ENCODE results near the gene GGT5.
"Not testable (repeated sequence)": the region's sequence is repeated elsewhere in the genome, so short reads cannot be mapped to it uniquely, and the experiment has no call there.

GGT5 gene

GRCh38 chr22:24201681-24202614 lies 42.9 kb downstream of the GGT5 start:
- no peak for DNase-seq

GRCh38 chr22:24200619-24201212 lies 44.2 kb downstream of the GGT5 start:
- no peak for DNase-seq

DNA sequence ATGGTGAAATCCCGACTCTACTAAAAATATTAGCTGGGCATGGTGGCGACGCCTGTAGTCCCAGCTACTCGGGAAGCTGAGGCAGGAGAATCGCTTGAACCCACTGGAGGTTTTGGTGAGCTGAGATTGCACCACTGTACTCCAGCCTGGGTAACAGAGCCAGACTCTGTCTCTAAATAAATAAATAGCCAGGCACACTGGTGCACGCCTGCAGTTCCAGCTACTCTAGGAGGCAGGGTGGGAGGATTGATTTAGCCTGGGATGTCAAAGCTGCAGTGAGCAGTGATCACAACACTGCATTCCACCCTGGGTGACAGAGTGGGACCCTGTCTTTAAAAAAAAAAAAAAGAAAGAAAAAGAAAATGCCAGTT lies 46.2 kb downstream of the GGT5 start:
- no peak for DNase-seq

DNA sequence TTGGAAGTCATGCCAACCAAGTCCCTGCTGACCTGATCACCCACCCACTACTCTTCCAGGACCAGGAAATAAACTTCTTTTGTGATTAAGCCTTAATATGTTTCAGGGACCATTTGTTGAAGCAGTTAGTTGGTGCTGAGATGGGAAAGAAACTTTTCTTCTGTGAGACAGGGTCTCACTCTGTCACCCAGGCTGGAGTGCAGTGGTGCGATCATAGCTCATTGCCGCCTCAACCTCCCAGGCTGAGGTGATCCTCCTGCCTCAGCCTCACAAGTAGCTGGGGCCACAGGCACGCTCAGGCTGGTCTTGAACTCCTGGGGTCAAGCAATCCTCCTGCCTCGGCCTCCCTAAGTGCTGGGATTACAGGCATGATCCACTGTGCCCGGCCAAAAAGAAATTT lies 53.0 kb downstream of the GGT5 start:
- no peak for DNase-seq

DNA sequence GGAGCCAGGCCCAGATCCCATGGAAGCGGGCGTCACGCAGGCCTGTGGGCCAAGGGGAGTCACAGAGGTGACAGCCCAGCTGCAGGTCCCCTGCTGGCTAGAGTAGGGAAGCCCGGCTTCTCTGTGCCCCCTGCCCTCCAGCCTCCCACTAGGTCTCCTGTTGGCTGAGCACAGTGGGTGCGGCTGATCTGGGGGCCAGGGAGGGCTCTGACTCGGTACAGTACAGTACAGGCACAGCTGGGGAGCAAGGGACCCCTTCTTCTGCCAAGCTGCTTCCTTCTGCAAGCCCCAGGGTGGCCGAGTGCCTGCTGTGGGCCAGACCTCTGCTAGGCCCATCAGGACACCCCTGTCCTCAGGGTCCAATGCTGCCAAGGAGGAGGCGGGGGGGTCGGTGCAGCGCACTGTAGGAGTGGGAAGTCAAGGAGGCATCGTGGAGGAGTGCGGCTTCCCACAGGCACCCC lies 53.5 kb downstream of the GGT5 start:
- DNase-seq = no peak

DNA sequence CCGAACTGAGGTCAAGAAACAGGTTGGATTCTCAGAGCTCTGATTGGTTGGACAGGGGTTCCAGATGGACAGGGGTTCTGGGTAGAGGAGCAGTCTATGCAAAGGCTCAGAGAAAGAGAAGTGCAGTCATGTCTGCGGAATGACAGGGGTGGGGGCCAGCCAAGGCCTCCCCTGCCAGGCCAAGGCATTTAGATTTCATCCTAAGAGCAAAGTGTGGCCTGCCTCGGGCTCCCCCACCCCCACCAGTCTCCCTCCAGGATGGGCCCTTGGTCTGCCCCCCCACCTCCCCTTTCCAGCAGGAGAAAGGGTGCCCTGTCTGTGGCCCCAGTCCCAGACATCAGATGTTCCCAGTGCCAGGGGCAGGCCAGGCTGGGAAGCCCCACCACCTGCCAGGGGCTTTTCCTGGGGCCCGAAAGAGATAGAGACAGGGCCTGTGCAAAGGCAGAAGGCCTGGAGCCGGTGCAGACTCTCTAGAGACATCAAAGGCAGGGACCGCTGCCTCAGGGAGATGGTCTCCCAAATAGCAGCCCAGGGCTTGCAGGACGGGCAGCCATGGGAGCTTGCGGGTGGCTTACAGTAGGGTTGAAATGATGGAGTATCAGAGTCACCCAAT lies 54.2 kb downstream of the GGT5 start:
- no peak for DNase-seq

DNA sequence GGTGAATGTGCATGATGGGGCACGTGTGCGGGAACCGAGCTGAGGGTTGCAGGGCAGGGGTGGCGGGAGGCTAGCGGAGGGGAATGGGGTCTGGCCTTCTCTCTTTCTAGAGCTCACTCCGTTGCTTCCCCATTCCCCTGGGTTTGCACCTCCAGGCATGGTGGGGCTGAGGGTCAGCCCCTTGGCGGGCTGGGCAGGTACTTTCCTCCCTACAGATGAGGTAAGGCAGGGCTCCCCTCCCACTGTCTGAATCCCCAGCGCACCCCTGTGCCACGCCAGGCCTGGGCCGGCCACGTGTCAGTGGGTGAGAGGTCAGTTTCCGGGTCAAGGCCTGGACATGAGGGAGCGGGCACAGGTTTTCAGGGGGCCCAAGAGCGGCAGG lies 54.7 kb downstream of the GGT5 start:
- DNase-seq = no peak

- DNase-seq = peak; percentile 56
These were observed 55.4 kb downstream of the GGT5 start for GRCh38 chr22:24189249-24190158.

DNA sequence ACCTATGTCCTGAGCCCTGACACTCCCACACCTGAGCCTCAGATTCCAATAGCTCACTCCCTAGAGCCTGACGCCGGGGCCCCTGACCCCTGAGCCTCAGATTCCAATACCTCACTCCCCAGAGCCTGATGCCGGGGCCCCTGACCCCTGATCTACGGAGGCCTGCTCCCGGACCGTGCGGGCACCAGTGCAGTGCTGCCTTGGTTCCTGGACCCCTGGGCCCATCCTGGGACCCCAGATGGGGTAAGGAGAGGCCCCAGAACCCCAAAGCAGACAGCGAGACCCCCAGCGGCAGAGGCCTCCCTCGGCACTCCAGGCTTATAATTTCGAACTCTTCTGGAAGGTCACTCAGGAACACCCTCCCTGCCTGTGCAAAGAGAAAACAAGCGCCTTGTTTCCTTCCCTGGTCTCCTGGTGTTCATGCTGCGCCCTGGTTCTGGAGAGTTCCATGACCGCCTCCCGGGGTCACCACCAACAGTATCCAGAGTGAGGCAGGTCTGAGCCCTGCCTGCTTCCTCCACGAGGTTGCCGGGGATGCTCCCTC lies 56.1 kb downstream of the GGT5 start:
- no peak for DNase-seq

GRCh38 chr22:24187731-24188644 lies 56.9 kb downstream of the GGT5 start:
- peak; percentile 10 for DNase-seq

GRCh38 chr22:24186892-24187670 lies 57.8 kb downstream of the GGT5 start:
- no peak for DNase-seq

- no peak for DNase-seq
These were observed 58.5 kb downstream of the GGT5 start for GRCh38 chr22:24186352-24186740.

DNA sequence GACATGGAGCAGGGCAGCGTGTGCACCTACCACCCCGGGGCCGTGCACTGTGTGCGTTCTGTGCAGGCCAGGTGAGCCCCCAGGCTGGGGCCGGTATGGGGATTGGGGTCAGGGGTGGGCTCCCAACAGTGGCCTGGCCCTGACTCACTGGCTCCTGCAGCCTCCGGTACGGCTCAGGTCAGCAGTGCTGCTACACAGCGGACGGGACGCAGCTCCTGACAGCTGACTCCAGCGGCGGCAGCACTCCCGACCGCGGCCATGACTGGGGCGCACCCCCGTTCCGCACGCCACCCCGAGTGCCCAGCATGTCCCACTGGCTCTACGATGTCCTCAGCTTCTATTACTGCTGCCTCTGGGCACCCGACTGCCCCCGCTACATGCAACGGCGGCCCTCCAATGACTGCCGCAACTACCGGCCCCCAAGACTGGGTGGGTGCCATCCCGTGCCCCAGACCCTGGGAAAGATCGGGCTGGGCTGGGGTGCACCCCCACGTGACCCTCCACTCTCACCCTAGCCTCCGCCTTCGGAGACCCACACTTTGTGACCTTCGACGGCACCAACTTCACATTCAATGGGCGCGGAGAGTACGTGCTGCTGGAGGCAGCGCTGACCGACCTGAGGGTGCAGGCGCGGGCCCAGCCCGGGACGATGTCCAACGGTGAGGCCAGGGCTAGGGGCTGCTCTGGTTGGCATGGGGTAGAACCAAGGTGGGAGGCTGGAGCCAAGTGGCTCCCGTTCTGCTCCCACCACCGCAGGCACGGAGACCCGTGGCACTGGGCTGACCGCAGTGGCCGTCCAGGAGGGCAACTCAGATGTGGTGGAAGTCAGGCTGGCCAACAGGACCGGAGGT lies 59.2 kb downstream of the GGT5 start:
- no peak for DNase-seq

DNA sequence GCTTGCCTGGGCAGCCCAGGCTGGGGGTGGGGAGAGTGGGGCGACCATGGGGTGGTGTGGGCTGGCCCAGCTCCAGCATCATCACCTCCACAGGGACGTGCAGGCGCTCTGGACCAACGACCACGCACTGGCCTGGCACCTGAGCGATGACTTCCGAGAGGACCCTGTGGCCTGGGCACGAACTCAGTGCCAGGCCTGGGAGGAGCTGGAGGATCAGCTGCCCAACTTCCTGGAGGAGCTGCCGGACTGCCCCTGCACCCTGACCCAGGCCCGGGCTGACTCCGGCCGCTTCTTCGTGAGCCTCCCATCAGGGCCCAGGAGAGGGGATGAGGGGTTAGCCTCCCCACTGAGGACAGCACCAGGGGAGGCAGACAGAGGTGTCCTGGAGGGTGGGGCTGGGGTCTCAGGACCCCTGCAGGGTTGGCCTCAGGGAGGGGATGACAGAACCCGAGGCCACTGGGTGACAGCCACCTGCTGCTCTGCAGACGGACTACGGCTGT lies 59.8 kb downstream of the GGT5 start:
- no peak for DNase-seq

DNA sequence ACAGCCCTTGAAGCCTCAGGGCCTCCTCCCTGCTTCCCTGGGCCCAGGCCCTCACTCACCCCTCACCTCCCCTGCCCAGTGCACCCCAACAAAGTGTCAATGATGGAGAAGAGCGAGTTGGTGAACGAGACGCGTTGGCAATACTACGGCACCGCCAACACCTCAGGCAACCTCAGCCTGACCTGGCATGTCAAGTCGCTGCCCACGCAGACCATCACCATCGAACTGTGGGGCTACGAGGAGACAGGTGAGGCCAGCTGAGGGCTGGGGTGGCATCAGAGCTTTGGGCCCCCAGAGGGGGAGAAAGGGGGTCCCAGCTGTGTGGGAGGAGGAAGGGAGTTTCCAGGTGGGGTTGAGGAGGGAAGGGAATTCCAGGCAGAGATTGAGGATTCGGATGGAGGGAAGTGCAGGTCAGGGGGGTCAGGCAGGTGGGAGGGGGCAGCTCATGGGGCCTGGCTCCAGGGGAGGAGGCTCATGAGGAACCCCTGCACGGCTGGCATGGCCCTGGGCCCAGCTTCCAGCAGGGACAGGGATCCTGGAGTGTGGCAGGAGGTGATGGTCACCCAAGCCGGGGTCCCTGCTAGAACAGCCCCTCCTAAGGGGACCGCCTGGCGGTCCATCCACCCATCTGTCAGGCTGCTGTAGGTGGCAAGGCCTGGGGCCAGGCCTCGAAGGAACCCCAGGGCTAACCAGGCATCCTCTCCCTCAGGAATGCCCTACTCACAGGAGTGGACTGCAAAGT lies 60.7 kb downstream of the GGT5 start:
- no peak for DNase-seq

DNA sequence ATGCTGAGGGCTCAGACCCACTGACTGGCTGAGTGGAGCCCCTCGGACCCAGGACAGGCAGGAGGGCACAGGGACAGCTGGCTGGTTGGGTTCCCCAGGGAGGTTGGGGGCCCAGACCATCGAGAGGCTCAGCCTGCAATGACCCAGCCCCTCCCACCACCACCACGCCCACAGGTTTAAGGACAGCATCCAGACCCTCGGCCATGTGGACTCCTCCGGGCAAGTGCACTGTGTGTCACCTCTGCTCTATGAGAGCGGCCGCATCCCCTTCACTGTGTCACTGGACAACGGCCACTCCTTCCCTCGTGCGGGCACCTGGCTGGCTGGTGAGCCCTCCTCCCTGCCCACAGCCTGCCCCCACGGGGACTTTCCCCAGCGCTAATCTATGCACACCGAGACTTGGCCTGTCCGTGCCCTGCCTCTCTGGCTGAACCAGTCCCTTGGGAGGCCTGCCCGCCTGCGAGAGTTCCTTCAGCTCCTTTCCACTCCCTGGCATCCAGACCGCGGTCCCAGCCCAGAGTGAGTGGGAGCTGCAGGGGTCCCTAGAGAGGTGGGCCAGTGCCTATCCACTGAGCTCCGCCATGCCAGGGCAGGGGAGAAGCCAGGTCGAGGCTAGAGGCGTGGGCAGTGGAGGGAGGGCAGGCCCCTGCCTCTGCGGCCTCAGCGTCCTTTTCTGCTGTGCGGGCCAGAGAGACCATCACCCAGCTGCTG lies 61.4 kb downstream of the GGT5 start:
- DNase-seq = peak; percentile 8

DNA sequence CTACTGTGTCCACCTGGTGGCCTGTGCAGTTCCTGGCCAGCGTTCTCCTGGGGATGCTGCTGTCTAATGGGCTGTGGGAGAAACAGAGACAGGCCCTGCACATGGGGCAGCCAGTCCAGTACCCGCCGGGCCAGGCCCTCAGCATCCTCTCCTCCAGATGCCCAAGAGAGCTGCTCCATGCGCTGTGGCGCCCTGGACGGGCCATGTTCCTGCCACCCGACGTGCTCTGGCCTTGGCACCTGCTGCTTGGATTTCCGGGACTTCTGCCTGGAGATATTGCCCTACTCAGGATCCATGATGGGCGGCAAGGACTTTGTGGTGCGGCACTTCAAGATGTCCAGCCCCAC lies 62.0 kb downstream of the GGT5 start:
- DNase-seq = not testable (repeated sequence)

Measured in DMS53 (cell line).